NOMO-1 (cell line): ENCODE results near the gene PRH1.

ENCODE experiments used
- DNase-seq, 2 experiments: peaks; one replicate each; lab custom pipeline; 2025; ENCODE audit not compliant: unreplicated experiment in 2 of 2; lab: John Stamatoyannopoulos, UW

PRH1 gene

GRCh38 chr12:10847744-10848143 is 36.3 kb downstream of the PRH1 start:
- DNase-seq = no peak

GRCh38 chr12:10842862-10843261 is 41.2 kb downstream of the PRH1 start:
- no peak for DNase-seq

GRCh38 chr12:10838461-10838860 is 45.6 kb downstream of the PRH1 start:
- no peak for DNase-seq
